ENCODE results near the gene STATH. TPM values are rescaled to one million over a fixed set of nuclear protein-coding genes. Genes with fewer than 3 reads are reported as not detected.

The STATH gene
- total and polyA plus RNA-seq, 9 of the 15 experiments (the other 6 are each of a cell fraction or from before 2014, with no cell fraction given) = not detected

GRCh38 chr4:70000711-70001110 lies 4.9 kb downstream of the STATH start:
- BruUV-seq (replicated peaks) = no TSS peak
- H4K20me1 ChIP-seq (replicated peaks; ENCODE audit: control insufficient read depth, insufficient read depth, low read length) = no peaks in the 10 kb centered on the region
- no peak overlapping the region for H3K9ac ChIP-seq (ENCODE audit: insufficient read depth in 1 of 2, low read depth in 2 of 2, low read length in 2 of 2)
- H2AFZ ChIP-seq (ENCODE audit: low read depth, low read length) = no peak overlapping the region
- no peak for DNase-seq (ENCODE audit: extremely low read depth in 1 of 4, low spot score in 3 of 4)
- no peaks in the 10 kb centered on the region for H3K9me3 ChIP-seq (replicated peaks; ENCODE audit: control insufficient read depth, insufficient read depth, low read depth, low read length)
- no peaks in the 10 kb centered on the region for H3K36me3 ChIP-seq (ENCODE audit: control insufficient read depth, insufficient read depth, low read length)
- H3K27me3 ChIP-seq (ENCODE audit: control insufficient read depth in 2 of 2, insufficient read depth in 2 of 2, low read length in 2 of 2) = no peaks in the 10 kb centered on the region
- intact Hi-C loops (cut with micrococcal nuclease) (no loop called here), in situ Hi-C loops (cut with MboI) (no loop called here)
- ATAC-seq = no peak
- no peak for FAIRE-seq
- CTCF ChIA-PET (ENCODE audit: low intra/inter-chr PET ratio) = no interaction called here
- H3K4me3 ChIP-seq = no peak overlapping the region
- H3K27ac ChIP-seq (ENCODE audit: extremely low read depth, low read depth, low read length) = no peak overlapping the region
- H3K4me1 ChIP-seq (replicated peaks in 1 of 2; ENCODE audit: control insufficient read depth in 2 of 2, insufficient read depth in 2 of 2, low read length in 2 of 2) = no peaks in the 10 kb centered on the region
- 0% methylated on average over 1 of the region's 1 CpG for WGBS (ENCODE audit: insufficient coverage, low coverage, missing lambda C conversion rate)
- H3K9me1 ChIP-seq (ENCODE audit: control insufficient read depth, insufficient read depth, low read length) = no peaks in the 10 kb centered on the region
- H3K4me2 ChIP-seq (ENCODE audit: insufficient read depth, low read length) = no peak overlapping the region
- H3K79me2 ChIP-seq (ENCODE audit: control insufficient read depth, insufficient read depth, low read length) = no peaks in the 10 kb centered on the region
- POLR2A ChIA-PET = no interaction called here
- TF ChIP-seq REST (IDR thresholded peaks at IDR 0.05; ENCODE audit: borderline replicate concordance) = no peak
- no peak for TF ChIP-seq REST (CRISPR knock-in tag; IDR thresholded peaks at IDR 0.05; ENCODE audit: low read depth)
- no peak for TF ChIP-seq GTF2F1 (IDR thresholded peaks at IDR 0.05; ENCODE audit: low read depth, low read length)
- TF ChIP-seq PBX2 (CRISPR knock-in tag; IDR thresholded peaks at IDR 0.05; ENCODE audit: low read depth) = no peak
- TF ChIP-seq PBX2 (tag; conservative IDR thresholded peaks at IDR 0.05; ENCODE audit: low read depth) = no peak
- no peak for TF ChIP-seq IRF9 (tag; IDR thresholded peaks at IDR 0.05)
- TF ChIP-seq NR1H2 (CRISPR knock-in tag; IDR thresholded peaks at IDR 0.05) = no peak
- no peak for TF ChIP-seq ZNF23 (CRISPR knock-in tag; IDR thresholded peaks at IDR 0.05)
- TF ChIP-seq TARDBP (IDR thresholded peaks at IDR 0.05) = no peak
- TF ChIP-seq KLF6 (CRISPR knock-in tag; IDR thresholded peaks at IDR 0.05; ENCODE audit: borderline replicate concordance) = no peak
- TF ChIP-seq NBN (IDR thresholded peaks at IDR 0.05; ENCODE audit: low read depth) = no peak
- no peak for TF ChIP-seq KLF16 (IDR thresholded peaks at IDR 0.05)
- no peak for TF ChIP-seq EZH2 (IDR thresholded peaks at IDR 0.05; ENCODE audit: borderline replicate concordance, low read depth, low read length)
- no peak for TF ChIP-seq CHCHD3 (CRISPR knock-in tag; IDR thresholded peaks at IDR 0.05)

Data from K562 (cell line).